ENCODE data around the gene FCAMR.

The FCAMR gene

DNA sequence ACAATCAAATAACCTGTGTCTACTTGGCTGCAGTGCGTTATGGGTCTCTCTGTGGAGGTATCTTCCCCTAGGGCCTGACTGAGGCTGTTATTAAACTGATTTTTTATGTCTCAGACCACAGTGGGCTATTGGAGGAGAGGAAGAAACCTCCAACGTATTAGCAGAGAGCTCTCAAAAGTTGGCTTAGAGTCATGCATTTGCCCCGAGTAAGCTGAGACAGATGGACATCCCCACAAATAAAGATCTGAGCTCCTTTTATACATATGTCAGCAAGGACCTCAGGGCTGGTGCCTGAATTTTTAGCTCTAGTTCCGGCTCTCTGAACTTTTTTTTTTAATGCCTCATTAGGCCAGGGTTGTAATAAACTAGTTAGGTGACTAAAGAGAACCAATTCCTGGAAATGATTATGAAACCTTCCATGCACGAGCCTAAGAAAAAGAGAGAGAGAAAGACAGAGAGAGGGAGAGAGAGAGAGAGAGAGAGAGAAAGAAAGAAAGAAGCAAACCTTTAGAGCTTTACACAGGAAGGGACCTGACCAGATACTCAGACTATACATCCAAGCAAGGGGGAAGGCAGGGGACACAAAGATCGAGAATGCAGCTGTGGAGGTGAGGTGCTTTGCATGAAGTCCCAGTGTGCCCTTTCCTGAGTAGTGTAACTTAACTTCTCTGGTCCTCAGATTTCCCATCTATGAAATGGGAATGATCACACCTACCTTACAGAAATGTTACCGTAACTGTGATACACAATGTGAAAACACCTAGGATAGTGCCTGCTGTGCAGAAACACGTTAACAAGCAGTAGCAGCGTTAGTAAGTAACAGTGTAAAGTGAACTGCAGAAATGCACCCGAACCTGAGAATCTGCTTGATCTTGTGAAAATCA lies 15.6 kb downstream of the FCAMR start:
- no peak overlapping the region for H3K4me3 ChIP-seq (ENCODE audit: low read depth, low read length)
- H3K9me3 ChIP-seq (ENCODE audit: control insufficient read depth, insufficient read depth, low read length): no peaks in the 10 kb centered on the region
- H3K9ac ChIP-seq (ENCODE audit: low read depth, low read length): no peak overlapping the region
- H3K27me3 ChIP-seq (ENCODE audit: control insufficient read depth, insufficient read depth, low read length): no peaks in the 10 kb centered on the region
- no peaks in the 10 kb centered on the region for H3K36me3 ChIP-seq (ENCODE audit: control insufficient read depth, insufficient read depth, low read length)
- no peaks in the 10 kb centered on the region for H3K4me1 ChIP-seq (ENCODE audit: control insufficient read depth, insufficient read depth, low read length)

DNA sequence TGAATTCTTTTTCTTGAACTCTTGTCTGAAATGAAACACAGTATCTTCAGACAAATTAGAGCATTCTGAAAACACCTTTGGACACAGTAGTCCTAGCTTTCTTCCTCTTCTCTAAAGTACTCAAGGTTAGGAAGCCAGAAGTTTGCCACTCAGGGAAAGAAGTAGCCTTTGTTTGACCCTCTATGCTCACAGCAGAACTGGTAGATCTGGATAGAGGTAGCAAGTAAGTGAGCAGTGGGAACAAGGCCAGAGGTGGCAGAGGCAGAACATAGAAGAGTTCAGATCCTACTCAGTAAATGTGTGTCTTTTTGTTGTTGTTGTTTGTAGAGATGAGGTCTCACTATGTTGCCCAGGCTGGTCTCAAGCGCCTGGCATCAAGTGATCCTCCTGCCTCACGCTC lies 16.6 kb downstream of the FCAMR start:
- no peaks in the 10 kb centered on the region for H3K36me3 ChIP-seq (ENCODE audit: control insufficient read depth, insufficient read depth, low read length)
- no peak overlapping the region for H3K9ac ChIP-seq (ENCODE audit: low read depth, low read length)
- H3K4me1 ChIP-seq (ENCODE audit: control insufficient read depth, insufficient read depth, low read length): no peaks in the 10 kb centered on the region
- H3K4me3 ChIP-seq (ENCODE audit: low read depth, low read length): no peak overlapping the region
- H3K9me3 ChIP-seq (ENCODE audit: control insufficient read depth, insufficient read depth, low read length): no peaks in the 10 kb centered on the region
- no peaks in the 10 kb centered on the region for H3K27me3 ChIP-seq (ENCODE audit: control insufficient read depth, insufficient read depth, low read length)

DNA sequence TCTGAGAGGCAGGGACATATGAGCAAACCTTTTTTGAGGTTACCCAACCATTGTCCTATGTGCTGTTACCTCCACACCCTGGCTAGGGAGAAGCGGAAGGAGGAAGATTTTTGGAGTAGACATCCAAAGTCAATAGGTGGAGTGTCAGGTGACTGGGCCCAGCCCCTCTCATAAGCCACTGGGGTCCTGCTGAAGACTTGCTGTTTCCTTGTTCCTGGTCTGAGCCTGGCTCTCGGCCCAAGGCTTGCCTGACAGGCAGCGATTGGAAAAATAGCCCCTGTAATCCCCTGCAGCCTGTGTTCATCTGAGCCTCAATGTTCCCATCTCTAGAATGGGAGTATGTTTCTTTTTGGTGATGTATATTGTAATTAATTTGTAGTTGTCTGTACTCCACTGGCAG lies 17.1 kb downstream of the FCAMR start:
- H3K4me3 ChIP-seq (ENCODE audit: low read depth, low read length): no peak overlapping the region
- H3K9me3 ChIP-seq (ENCODE audit: control insufficient read depth, insufficient read depth, low read length): no peaks in the 10 kb centered on the region
- H3K9ac ChIP-seq (ENCODE audit: low read depth, low read length): no peak overlapping the region
- no peaks in the 10 kb centered on the region for H3K36me3 ChIP-seq (ENCODE audit: control insufficient read depth, insufficient read depth, low read length)
- H3K4me1 ChIP-seq (ENCODE audit: control insufficient read depth, insufficient read depth, low read length): no peaks in the 10 kb centered on the region
- no peaks in the 10 kb centered on the region for H3K27me3 ChIP-seq (ENCODE audit: control insufficient read depth, insufficient read depth, low read length)

DNA sequence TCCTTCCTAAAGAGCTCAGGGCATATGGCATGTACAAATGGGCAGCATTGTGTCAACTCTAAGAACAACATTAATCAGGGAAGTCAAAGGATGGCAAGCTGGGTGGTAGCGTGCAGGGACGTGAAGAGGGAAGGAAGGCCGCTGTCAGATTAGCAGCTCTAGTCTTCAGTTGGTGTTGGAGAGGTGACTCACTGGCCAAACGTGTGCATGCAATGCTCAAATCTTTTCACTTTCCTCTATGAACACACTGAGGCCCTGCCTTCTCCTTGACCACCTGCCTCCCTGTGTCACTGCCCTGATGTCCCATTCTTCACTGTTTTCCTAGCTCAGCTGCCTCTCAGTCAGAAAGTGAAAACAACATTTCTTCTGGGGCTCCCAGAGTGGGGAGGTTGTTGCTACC lies 18.1 kb downstream of the FCAMR start:
- H3K36me3 ChIP-seq (ENCODE audit: control insufficient read depth, insufficient read depth, low read length): no peaks in the 10 kb centered on the region
- no peaks in the 10 kb centered on the region for H3K9me3 ChIP-seq (ENCODE audit: control insufficient read depth, insufficient read depth, low read length)
- H3K4me1 ChIP-seq (ENCODE audit: control insufficient read depth, insufficient read depth, low read length): no peaks in the 10 kb centered on the region
- no peak overlapping the region for H3K9ac ChIP-seq (ENCODE audit: low read depth, low read length)
- H3K27me3 ChIP-seq (ENCODE audit: control insufficient read depth, insufficient read depth, low read length): no peaks in the 10 kb centered on the region
- no peak overlapping the region for H3K4me3 ChIP-seq (ENCODE audit: low read depth, low read length)

DNA sequence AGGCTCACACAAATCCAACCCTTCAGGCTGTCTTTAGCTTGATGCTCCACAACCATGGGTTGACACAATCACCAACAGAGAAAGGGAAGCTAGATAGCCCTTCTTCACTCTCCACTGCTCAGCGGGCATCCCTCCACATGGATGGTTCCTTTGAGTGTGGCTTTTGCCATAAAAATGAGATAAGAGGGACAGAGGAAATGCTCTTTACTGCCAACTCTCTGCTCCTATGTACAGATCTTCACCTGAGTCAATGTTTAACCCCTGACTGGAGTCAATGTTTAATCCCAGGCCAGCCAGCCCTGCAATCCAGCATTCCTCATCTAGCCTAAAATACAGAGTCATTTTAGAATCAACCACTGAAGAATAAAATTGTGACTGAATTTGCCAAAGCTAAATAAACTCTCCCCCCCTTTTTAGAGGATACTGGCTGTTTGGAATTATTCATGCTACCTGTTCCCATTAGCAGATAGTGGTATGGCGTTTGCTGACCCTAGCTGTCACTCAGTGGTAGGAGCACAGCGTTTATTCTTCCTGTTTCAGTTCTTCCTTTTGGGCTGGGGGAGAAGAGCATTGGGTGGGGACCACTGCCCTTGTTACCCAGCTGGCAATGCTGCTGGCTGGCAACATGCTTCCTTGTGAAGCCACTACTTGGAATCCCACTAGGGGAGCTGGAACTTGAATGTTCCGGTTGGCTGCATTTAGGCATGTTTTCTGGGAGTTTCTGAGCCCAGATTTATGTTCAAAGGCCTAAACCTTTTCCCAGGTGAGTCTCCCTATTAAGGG lies 18.8 kb downstream of the FCAMR start:
- Histone ChIP-seq H3K36me3 (ENCODE audit: control insufficient read depth, insufficient read depth, low read length) (no peaks in the 10 kb centered on the region), H3K9ac (ENCODE audit: low read depth, low read length) (no peak overlapping the region), H3K4me3 (ENCODE audit: low read depth, low read length) (no peak overlapping the region), H3K27me3 (ENCODE audit: control insufficient read depth, insufficient read depth, low read length) (no peaks in the 10 kb centered on the region), H3K4me1 (ENCODE audit: control insufficient read depth, insufficient read depth, low read length) (no peaks in the 10 kb centered on the region), H3K9me3 (ENCODE audit: control insufficient read depth, insufficient read depth, low read length) (no peaks in the 10 kb centered on the region)

DNA sequence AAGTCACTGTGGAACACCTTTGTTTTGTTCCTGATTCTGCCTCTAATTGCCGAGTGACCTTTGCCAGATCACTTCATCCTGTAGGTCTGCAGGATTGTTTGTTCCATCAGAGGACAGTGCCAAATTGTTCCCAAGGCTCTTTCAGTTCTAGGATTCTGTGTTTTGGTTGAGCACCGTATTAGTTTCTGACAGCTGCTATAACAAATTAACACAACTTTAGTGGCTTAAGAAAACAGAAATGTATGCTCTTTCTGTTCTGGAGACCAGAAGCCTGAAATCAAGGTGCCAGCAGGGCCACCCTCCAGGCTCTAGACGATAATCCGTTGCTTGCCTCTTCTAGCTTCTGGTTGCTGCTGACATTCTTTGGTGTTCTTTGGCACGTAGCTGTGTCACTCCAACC lies 20.6 kb downstream of the FCAMR start:
- H3K9ac ChIP-seq (ENCODE audit: low read depth, low read length): no peak overlapping the region
- H3K4me1 ChIP-seq (ENCODE audit: control insufficient read depth, insufficient read depth, low read length): no peaks in the 10 kb centered on the region
- H3K4me3 ChIP-seq (ENCODE audit: low read depth, low read length): no peak overlapping the region
- no peaks in the 10 kb centered on the region for H3K36me3 ChIP-seq (ENCODE audit: control insufficient read depth, insufficient read depth, low read length)
- no peaks in the 10 kb centered on the region for H3K27me3 ChIP-seq (ENCODE audit: control insufficient read depth, insufficient read depth, low read length)
- no peaks in the 10 kb centered on the region for H3K9me3 ChIP-seq (ENCODE audit: control insufficient read depth, insufficient read depth, low read length)

DNA sequence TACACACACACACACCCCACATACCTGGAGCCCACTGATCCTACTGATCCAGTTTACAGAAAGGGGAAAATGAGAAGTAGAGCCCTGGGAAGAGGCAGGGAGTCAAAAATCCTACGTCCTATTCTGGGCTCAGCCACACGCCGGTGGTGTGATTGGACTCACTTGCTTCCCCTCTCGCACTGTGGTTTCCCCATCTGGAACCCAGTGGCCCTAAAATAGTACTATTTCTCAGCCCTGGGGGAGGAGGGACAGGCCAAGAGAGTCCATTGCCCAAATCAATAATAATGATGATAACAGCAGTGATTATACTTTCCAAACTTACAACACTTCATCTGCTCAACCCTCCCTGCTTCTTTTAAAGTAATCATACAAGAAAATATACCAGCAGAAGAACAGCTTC lies 21.1 kb downstream of the FCAMR start:
- H3K9ac ChIP-seq (ENCODE audit: low read depth, low read length): no peak overlapping the region
- no peaks in the 10 kb centered on the region for H3K36me3 ChIP-seq (ENCODE audit: control insufficient read depth, insufficient read depth, low read length)
- no peaks in the 10 kb centered on the region for H3K9me3 ChIP-seq (ENCODE audit: control insufficient read depth, insufficient read depth, low read length)
- H3K27me3 ChIP-seq (ENCODE audit: control insufficient read depth, insufficient read depth, low read length): no peaks in the 10 kb centered on the region
- H3K4me3 ChIP-seq (ENCODE audit: low read depth, low read length): no peak overlapping the region
- H3K4me1 ChIP-seq (ENCODE audit: control insufficient read depth, insufficient read depth, low read length): no peaks in the 10 kb centered on the region

DNA sequence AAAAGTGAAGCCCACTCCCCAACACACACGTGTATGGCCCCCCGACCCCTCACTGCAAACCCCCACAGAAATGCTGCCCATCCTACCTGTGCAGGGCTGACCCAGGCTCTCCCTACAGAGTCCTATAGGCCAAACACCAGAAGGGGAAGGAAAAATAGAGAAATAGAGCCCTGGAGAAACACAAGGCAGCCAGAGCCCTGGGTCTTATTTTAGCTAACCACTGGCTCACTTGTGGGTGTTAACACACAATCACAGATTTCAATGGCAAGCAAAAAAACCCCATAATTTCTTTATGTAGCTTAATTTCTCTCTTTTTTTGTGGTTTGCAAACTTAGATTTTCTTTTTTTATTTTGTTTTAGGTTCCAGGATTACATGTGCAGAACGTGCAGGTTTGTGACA lies 23.0 kb downstream of the FCAMR start:
- Histone ChIP-seq H3K9ac (ENCODE audit: low read depth, low read length) (no peak overlapping the region), H3K36me3 (ENCODE audit: control insufficient read depth, insufficient read depth, low read length) (no peaks in the 10 kb centered on the region), H3K4me3 (ENCODE audit: low read depth, low read length) (no peak overlapping the region), H3K9me3 (ENCODE audit: control insufficient read depth, insufficient read depth, low read length) (no peaks in the 10 kb centered on the region), H3K27me3 (ENCODE audit: control insufficient read depth, insufficient read depth, low read length) (peaks cover 2% of the 10 kb centered on the region), H3K4me1 (ENCODE audit: control insufficient read depth, insufficient read depth, low read length) (no peaks in the 10 kb centered on the region)

DNA sequence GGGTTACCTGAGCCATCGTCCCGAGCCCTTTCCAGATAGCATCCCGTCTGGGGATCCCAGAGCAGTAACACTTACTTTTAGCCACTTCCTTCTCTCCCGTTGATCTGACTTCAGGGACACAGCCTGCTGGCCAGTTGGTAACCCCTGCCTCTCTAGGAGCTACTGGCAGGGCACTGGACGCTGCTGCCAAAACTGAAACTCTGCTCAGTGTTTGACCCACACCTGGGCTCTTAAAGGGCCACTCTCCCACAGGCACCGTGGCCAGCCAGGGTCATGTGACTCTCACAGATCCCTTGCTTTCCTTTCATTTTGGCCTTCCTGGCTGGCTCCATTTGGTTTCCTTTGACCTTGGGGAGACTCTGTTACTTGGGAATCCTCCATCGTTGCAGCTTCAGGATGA lies 24.0 kb downstream of the FCAMR start, which contains the start of gene PIGR:
Gene PIGR, minus strand, starts transcription at position 206 of the 400 bp plus-strand sequence. CDS start 5,935 bp downstream, outside the sequence.
- H3K9ac ChIP-seq (ENCODE audit: low read depth, low read length): no peak within 1 kb of the TSS
- no peaks in the 10 kb centered on the region for H3K4me1 ChIP-seq (ENCODE audit: control insufficient read depth, insufficient read depth, low read length)
- no peak within 1 kb of the TSS for H3K4me3 ChIP-seq (ENCODE audit: low read depth, low read length)
- H3K9me3 ChIP-seq (ENCODE audit: control insufficient read depth, insufficient read depth, low read length): no peaks in the 10 kb centered on the region
- H3K27me3 ChIP-seq (ENCODE audit: control insufficient read depth, insufficient read depth, low read length): peaks cover 2% of the 10 kb centered on the region
- H3K36me3 ChIP-seq (ENCODE audit: control insufficient read depth, insufficient read depth, low read length): no peaks in the 10 kb centered on the region

DNA sequence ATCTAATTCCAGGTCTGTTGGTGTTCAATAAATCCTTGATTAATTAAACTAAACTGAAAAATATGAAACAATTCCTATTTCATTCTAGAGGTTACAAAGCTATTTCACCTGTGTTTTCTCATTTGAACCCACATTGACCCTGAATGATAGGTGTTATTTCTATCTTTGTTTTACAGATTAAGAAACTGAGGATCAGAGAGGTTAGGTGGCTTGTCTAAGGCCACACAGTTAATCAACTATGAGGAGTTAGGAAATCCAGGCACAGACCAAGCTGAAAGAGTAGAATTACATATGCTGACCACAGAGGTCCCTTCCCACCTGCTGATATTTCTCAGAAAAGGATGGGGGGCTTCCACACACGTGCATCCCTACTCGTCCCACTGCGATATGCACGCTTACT lies 24.5 kb downstream of the FCAMR start:
- no peaks in the 10 kb centered on the region for H3K36me3 ChIP-seq (ENCODE audit: control insufficient read depth, insufficient read depth, low read length)
- H3K4me1 ChIP-seq (ENCODE audit: control insufficient read depth, insufficient read depth, low read length): no peaks in the 10 kb centered on the region
- no peak overlapping the region for H3K4me3 ChIP-seq (ENCODE audit: low read depth, low read length)
- H3K9ac ChIP-seq (ENCODE audit: low read depth, low read length): no peak overlapping the region
- H3K27me3 ChIP-seq (ENCODE audit: control insufficient read depth, insufficient read depth, low read length): peaks cover 2% of the 10 kb centered on the region
- H3K9me3 ChIP-seq (ENCODE audit: control insufficient read depth, insufficient read depth, low read length): no peaks in the 10 kb centered on the region

DNA sequence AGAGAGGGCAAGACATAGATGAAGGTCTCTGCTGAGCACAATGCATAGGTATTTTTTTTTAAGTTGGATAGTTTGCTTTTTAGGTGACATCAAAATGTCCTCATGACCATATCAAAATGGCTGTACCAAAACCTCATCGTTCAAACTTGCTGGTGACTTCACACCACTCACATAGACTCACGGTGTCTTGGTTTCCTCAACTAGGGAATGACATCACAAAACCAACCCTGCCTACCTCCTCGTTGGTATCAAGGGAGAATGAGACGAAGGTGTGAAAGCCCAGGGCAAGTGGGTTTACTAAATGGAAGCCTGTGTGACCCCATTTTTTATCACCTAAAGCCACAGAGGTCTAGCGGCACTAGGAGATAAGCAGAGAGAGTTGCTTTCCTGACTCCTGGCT lies 25.6 kb downstream of the FCAMR start:
- Histone ChIP-seq H3K4me1 (ENCODE audit: control insufficient read depth, insufficient read depth, low read length) (no peaks in the 10 kb centered on the region), H3K9me3 (ENCODE audit: control insufficient read depth, insufficient read depth, low read length) (no peaks in the 10 kb centered on the region), H3K9ac (ENCODE audit: low read depth, low read length) (no peak overlapping the region), H3K36me3 (ENCODE audit: control insufficient read depth, insufficient read depth, low read length) (no peaks in the 10 kb centered on the region), H3K4me3 (ENCODE audit: low read depth, low read length) (no peak overlapping the region), H3K27me3 (ENCODE audit: control insufficient read depth, insufficient read depth, low read length) (peaks cover 2% of the 10 kb centered on the region)
